H1 (cell line): ENCODE results near the gene TMEM150A. TPM values are rescaled to one million over a fixed set of nuclear protein-coding genes. Genes with fewer than 3 reads are reported as not detected.

Experiments
- CTCF ChIA-PET: fragments of 300-600 bp; sonication (Branson Sonifier 250); formaldehyde crosslinking; loops from one replicate; lab custom pipeline; 2021; ENCODE audit not compliant: partially characterized antibody; lab: Charles Lee
- POLR2A ChIA-PET: fragments of 300-600 bp; sonication (Branson Sonifier 250); formaldehyde crosslinking; loops from one replicate; lab custom pipeline; 2021; ENCODE audit warnings: inconsistent platforms; ENCODE audit not compliant: partially characterized antibody; lab: Charles Lee
- DNase-seq, 2 experiments: peaks; one replicate each; pipeline versions ENCODE4 v3.0.0 to v3.0.0-alpha.2; 2010 to 2022; ENCODE audit warnings: low spot score in 2 of 2, low read depth in 1 of 2, mixed read lengths in 1 of 2
- FAIRE-seq: peaks from 2 replicates; lab custom pipeline; 2011; peaks lifted over from hg19 to GRCh38; lab: Jason Lieb, UNC
- H2AFZ ChIP-seq: 2 replicates; pipeline ENCODE4 v1.8.1; 2012; ENCODE audit warnings: low read length, inconsistent platforms
- H2AK5ac ChIP-seq: 2 replicates; pipeline ENCODE4 v1.6.1; 2013; ENCODE audit warnings: low read depth, low read length
- H2BK120ac ChIP-seq: replicated peaks from 2 replicates; pipeline ENCODE3; 2013; ENCODE audit warnings: low read depth, low read length, inconsistent platforms
- H2BK12ac ChIP-seq: 2 replicates; pipeline ENCODE4 v1.6.1; 2013; ENCODE audit warnings: low read depth, low read length
- H2BK15ac ChIP-seq: 2 replicates; pipeline ENCODE4 v1.6.1; 2013; ENCODE audit warnings: low read length
- H2BK20ac ChIP-seq: 2 replicates; pipeline ENCODE4 v1.6.1; 2013; ENCODE audit warnings: low read length
- H2BK5ac ChIP-seq: 2 replicates; pipeline ENCODE4 v1.6.1; 2013; ENCODE audit warnings: low read depth, low read length
- H3K14ac ChIP-seq: 2 replicates; pipeline ENCODE4 v1.6.1; 2013; ENCODE audit warnings: inconsistent platforms; ENCODE audit not compliant: insufficient read length
- H3K18ac ChIP-seq: 2 replicates; pipeline ENCODE4 v1.6.1; 2013; ENCODE audit warnings: low read length; ENCODE audit errors: extremely low read depth
- H3K23ac ChIP-seq: 2 replicates; pipeline ENCODE4 v1.6.1; 2013; ENCODE audit warnings: inconsistent platforms; ENCODE audit not compliant: insufficient read length
- H3K23me2 ChIP-seq: 2 replicates; pipeline ENCODE4 v1.6.1; 2013; ENCODE audit warnings: low read depth, low read length
- H3K27ac ChIP-seq: 2 replicates; pipeline ENCODE4 v1.6.1; 2011; ENCODE audit warnings: low read depth, low read length, inconsistent platforms
- H3K27me3 ChIP-seq, 4 experiments: replicated peaks in 1 of 4; 1 replicate in 1 of 4; 2 replicates in 3 of 4; pipeline versions ENCODE4 v1.6.1 to v1.8.1; 2011 to 2013; ENCODE audit warnings: low read length in 3 of 4, mild to moderate bottlenecking in 3 of 4, inconsistent platforms in 2 of 4, mixed read lengths in 2 of 4, moderate library complexity in 1 of 4; ENCODE audit not compliant: control insufficient read depth in 3 of 4, insufficient read depth in 3 of 4; ENCODE audit errors: extremely low read depth in 1 of 4
- H3K36me3 ChIP-seq, 4 experiments: 2 replicates each; pipeline versions ENCODE4 v1.6.1 to v1.8.1; 2011 to 2013; ENCODE audit warnings: mild to moderate bottlenecking in 4 of 4, low read length in 3 of 4, moderate library complexity in 2 of 4, control low read depth in 1 of 4, inconsistent platforms in 1 of 4; ENCODE audit not compliant: insufficient read depth in 4 of 4, control insufficient read depth in 2 of 4
- H3K4ac ChIP-seq: replicated peaks from 2 replicates; pipeline ENCODE3; 2013; ENCODE audit warnings: low read length, low read depth, mixed read lengths, inconsistent platforms; ENCODE audit not compliant: insufficient read length
- H3K4me1 ChIP-seq, 4 experiments: replicated peaks in 1 of 4; 1 replicate in 1 of 4; 2 replicates in 3 of 4; pipeline versions ENCODE4 v1.6.1 to v1.8.1; 2011 to 2013; ENCODE audit warnings: low read length in 3 of 4, inconsistent platforms in 2 of 4, mixed read lengths in 1 of 4; ENCODE audit not compliant: insufficient read depth in 4 of 4, control insufficient read depth in 3 of 4
- H3K4me2 ChIP-seq, 2 experiments: 2 replicates each; pipeline versions ENCODE4 v1.6.1 to v1.8.1; 2011 to 2013; ENCODE audit warnings: low read depth in 2 of 2, low read length in 2 of 2, control low read depth in 1 of 2, inconsistent platforms in 1 of 2, mild to moderate bottlenecking in 1 of 2; ENCODE audit not compliant: insufficient read depth in 1 of 2
- H3K4me3 ChIP-seq, 4 experiments: fragments of 200-600, 300-600 bp in 1 of 4; sonication (generic), shearing (Covaris generic), sonication (Bioruptor Twin) in 1 of 4; 2 replicates each; pipeline versions ENCODE4 v1.5.1 to v1.8.1; 2011 to 2016; ENCODE audit warnings: low read length in 4 of 4, low read depth in 3 of 4, control low read depth in 2 of 4, inconsistent platforms in 2 of 4, mild to moderate bottlenecking in 2 of 4, mixed read lengths in 1 of 4, moderate library complexity in 1 of 4; ENCODE audit not compliant: insufficient read depth in 2 of 4; ENCODE audit errors: extremely low read depth in 1 of 4
- H3K56ac ChIP-seq: replicated peaks from 2 replicates; pipeline ENCODE3; 2013; ENCODE audit warnings: low read depth, mild to moderate bottlenecking, mixed read lengths, low read length, inconsistent platforms; ENCODE audit not compliant: insufficient read length
- H3K79me1 ChIP-seq: 2 replicates; pipeline ENCODE4 v1.6.1; 2013; ENCODE audit warnings: low read depth, low read length, control low read depth
- H3K79me2 ChIP-seq, 2 experiments: 2 replicates each; pipeline versions ENCODE4 v1.6.1 to v1.8.1; 2012 to 2013; ENCODE audit warnings: low read length in 2 of 2, mild to moderate bottlenecking in 2 of 2, inconsistent platforms in 1 of 2; ENCODE audit not compliant: insufficient read depth in 2 of 2, control insufficient read depth in 1 of 2
- H3K9ac ChIP-seq, 4 experiments: replicated peaks in 1 of 4; 1 replicate in 1 of 4; 2 replicates in 3 of 4; pipeline versions ENCODE4 v1.6.1 to v1.8.1; 2011 to 2013; ENCODE audit warnings: low read depth in 3 of 4, low read length in 3 of 4, control low read depth in 2 of 4, mild to moderate bottlenecking in 2 of 4, moderate library complexity in 2 of 4, inconsistent platforms in 1 of 4; ENCODE audit errors: extremely low read depth in 1 of 4
- H3K9me3 ChIP-seq, 2 experiments: 2 replicates each; pipeline versions ENCODE4 v1.6.1 to v1.8.1; 2012 to 2013; ENCODE audit warnings: mild to moderate bottlenecking in 2 of 2, moderate library complexity in 2 of 2, control low read depth in 1 of 2, inconsistent platforms in 1 of 2, low read depth in 1 of 2, low read length in 1 of 2, mixed read lengths in 1 of 2; ENCODE audit not compliant: insufficient read depth in 2 of 2
- H4K20me1 ChIP-seq, 2 experiments: replicated peaks in 1 of 2; 2 replicates each; pipeline versions ENCODE3 to v1.8.1; 2011 to 2013; ENCODE audit warnings: inconsistent platforms in 2 of 2, low read length in 2 of 2, mild to moderate bottlenecking in 1 of 2; ENCODE audit not compliant: insufficient read depth in 2 of 2, control insufficient read depth in 1 of 2
- H4K5ac ChIP-seq: 2 replicates; pipeline ENCODE4 v1.6.1; 2013; ENCODE audit warnings: low read length, low read depth, mixed read lengths, inconsistent platforms; ENCODE audit not compliant: insufficient read length
- H4K8ac ChIP-seq: 2 replicates; pipeline ENCODE4 v1.8.0; 2013; ENCODE audit warnings: mild to moderate bottlenecking, moderate library complexity, low read length, inconsistent platforms; ENCODE audit not compliant: insufficient read depth; ENCODE audit errors: extremely low read depth
- H4K91ac ChIP-seq: replicated peaks from 2 replicates; pipeline ENCODE3; 2013; ENCODE audit warnings: low read length, mixed read lengths, inconsistent platforms; ENCODE audit not compliant: insufficient read length
- RXRA ChIP-seq: IDR thresholded peaks from 2 replicates; pipeline ENCODE4 v1.6.1; 2011; ENCODE audit warnings: low read depth, mild to moderate bottlenecking, low read length, moderate library complexity; ENCODE audit not compliant: insufficient read depth
- SAP30 ChIP-seq: fragments of 300-600 bp; sonication (generic); IDR thresholded peaks from 2 replicates; pipeline ENCODE4 v1.7.1; 2012; ENCODE audit warnings: low read length, moderate library complexity, mild to moderate bottlenecking, inconsistent platforms; ENCODE audit not compliant: insufficient read depth, insufficient replicate concordance
- SIN3A ChIP-seq, 2 experiments: IDR thresholded peaks in 1 of 2; conservative IDR thresholded peaks in 1 of 2; 2 replicates each; pipeline ENCODE4 v1.6.1; 2011 to 2012; ENCODE audit warnings: low read length in 2 of 2, improper control_type of control experiment in 1 of 2, low read depth in 1 of 2, mild to moderate bottlenecking in 1 of 2
- WGBS, 2 experiments: shearing (Covaris generic) in 1 of 2; methylation state at CpG; one replicate each; pipeline versions ENCODE4 v1.1.6 to v1.1.7; 2013 to 2015; ENCODE audit warnings: low lambda C conversion rate in 2 of 2, mixed read lengths in 2 of 2, inconsistent platforms in 1 of 2, low coverage in 1 of 2, missing lambda C conversion rate in 1 of 2; ENCODE audit not compliant: insufficient replicate concordance in 2 of 2, insufficient coverage in 1 of 2, insufficient read length in 1 of 2; ENCODE audit errors: extremely low coverage in 1 of 2, missing lambda C conversion rate in 1 of 2; 5-methylcytosine and 5-hydroxymethylcytosine counted together
- polyA plus RNA-seq, 7 experiments: library from polyadenylated mRNA; depleted of rRNA in 3 of 7; stranded (reverse) in 5 of 7; unstranded in 2 of 7; fragments of >200 nt in 5 of 7; fragments of 200-250 nt in 2 of 7; gene quantifications; 1 replicate in 5 of 7; 2 replicates in 1 of 7; 4 replicates in 1 of 7; pipeline versions ENCODE4 v1.2.1 to v1.2.3, GENCODE V29; 2011 to 2013; ENCODE audit warnings: missing spikeins in 2 of 7, mixed read lengths in 2 of 7
- total RNA-seq: library from RNA; stranded (reverse); fragmentation: NEBNext Ultra II Directional; extraction: Animal tissue kit (Norgen Biotek cat#: 25700); gene quantifications from 2 replicates; pipeline ENCODE4 v1.2.1, GENCODE V29; 2021

The TMEM150A gene
- total and polyA plus RNA-seq, 2 of the 8 experiments (the other 6 are each of a cell fraction or from before 2014, with no cell fraction given) = 19.8 to 29.9 TPM

- Histone ChIP-seq H3K23ac (no peak overlapping the region), H3K9ac (peak overlapping the region; percentile 51 to 91 (median 88); a peak in 6 of 7 replicates), H3K4ac (peak overlapping the region; percentile 98), H2BK15ac (no peak overlapping the region), H4K20me1 (peaks cover 2 to 7% of the 10 kb centered on the region in 2 experiments), H2AFZ (0 out of 2 replicates have a peak overlapping the region, but pooled peaks have one; percentile 38), H2AK5ac (no peak overlapping the region), H4K8ac (peak overlapping the region; percentile 71; the same call in 1 of the 2 replicates), H2BK20ac (no peak overlapping the region), H3K9me3 (no peaks in the 10 kb centered on the region), H2BK120ac (peak overlapping the region; percentile 29), H3K79me1 (peaks cover 2% of the 10 kb centered on the region; the same call in 1 of the 2 replicates), H3K18ac (no peak overlapping the region; the same call in 1 of the 2 replicates), H4K5ac (peak overlapping the region; percentile 68), H2BK5ac (peak overlapping the region; percentile 60), H3K79me2 (peaks cover 0 to 18% of the 10 kb centered on the region in 2 experiments; a peak in 3 of 4 replicates)
- TF ChIP-seq SIN3A (conservative IDR thresholded peaks at IDR 0.05 in 1 of 2, IDR thresholded peaks at IDR 0.05 in 1 of 2; ENCODE audit: low read depth in 1 of 2, low read length in 2 of 2) = peak in 1 of 2 experiments; percentile 7; a peak in 1 of 4 replicates
- TF ChIP-seq SAP30 = peak; percentile 15
- TF ChIP-seq RXRA = no peak
- TF ChIP-seq, all 59 proteins: peak for 2
- FAIRE-seq = no peak
- peaks cover 0 to 11% (median 3%) of the 10 kb centered on the region in 4 experiments; a peak in 4 of 7 replicates for H3K4me1 ChIP-seq
- H3K4me3 ChIP-seq = peak overlapping the region; percentile 77 to 88 (median 84)
- H3K36me3 ChIP-seq = peaks cover 4 to 21% (median 7%) of the 10 kb centered on the region in 4 experiments; a peak in 4 of 8 replicates
- peak overlapping the region; percentile 49 for H3K14ac ChIP-seq
- ChIA-PET CTCF (interaction anchor here (0.6 to 2.5 kb wide), 5 partner anchors 9 to 274 kb away, joined by 3 to 6 read pairs (median 3); no protein-coding TSS in a partner anchor), POLR2A (interaction anchor here (0.9 to 3.8 kb wide), 14 partner anchors 9 to 241 kb away, joined by 3 to 39 read pairs (median 7); partner anchors contain the start of genes C2orf68, ELMOD3, MAT2A and RETSAT)
- no peak for DNase-seq
- H2BK12ac ChIP-seq = no peak overlapping the region
- H4K91ac ChIP-seq = no peak overlapping the region
- H3K23me2 ChIP-seq = peaks cover 13% of the 10 kb centered on the region
- 14% methylated on average over 10 of the region's 10 CpGs; no CpG with 5 or more reads in 1 of the 2 experiments for WGBS, 2 experiments
- peak overlapping the region; percentile 78 to 98 for H3K4me2 ChIP-seq
- no peaks in the 10 kb centered on the region for H3K27me3 ChIP-seq
- no peak overlapping the region for H3K27ac ChIP-seq
- peak overlapping the region; percentile 97 for H3K56ac ChIP-seq
These were observed 6.5 kb downstream of the TMEM150A start for GRCh38 chr2:85596026-85596333.
